A673 (cell line): ENCODE measurements around the gene NUP210L. TPM values are rescaled to one million over a fixed set of nuclear protein-coding genes. Genes with fewer than 3 reads are reported as not detected.
"Not testable (repeated sequence)": the region's sequence is repeated elsewhere in the genome, so short reads cannot be mapped to it uniquely, and the experiment has no call there.

ENCODE experiments used
- BruUV-seq: library from RNA; stranded (reverse); fragments of 400-500 nt; replicated peaks from 2 replicates; lab custom pipeline; 2021; lab: Mats Ljungman, UMichigan
- CTCF ChIA-PET: fragments of 300-600 bp; sonication (Branson Sonifier 250); formaldehyde crosslinking; loops from one replicate; lab custom pipeline; 2022; ENCODE audit warnings: antibody characterized with exemption; lab: Charles Lee
- POLR2A ChIA-PET: fragments of 300-600 bp; sonication (Branson Sonifier 250); formaldehyde crosslinking; loops from one replicate; lab custom pipeline; 2022; ENCODE audit warnings: antibody characterized with exemption; ENCODE audit not compliant: low non-redundant PET; lab: Charles Lee
- DNase-seq: peaks from one replicate; pipeline ENCODE4 v3.0.0-alpha.2; 2015; ENCODE audit warnings: low spot score
- H3K27ac ChIP-seq: fragments of 200-600 bp; sonication (generic); 2 replicates; pipeline ENCODE4 v1.5.1; 2016; ENCODE audit warnings: mixed run types, low read depth, mild to moderate bottlenecking, mixed read lengths, antibody characterized with exemption, low read length; ENCODE audit not compliant: poor library complexity, severe bottlenecking
- H3K27me3 ChIP-seq: fragments of 200-600 bp; sonication (generic); replicated peaks from 2 replicates; pipeline ENCODE4 v1.6.1; 2017; ENCODE audit warnings: mixed run types, low read depth, mild to moderate bottlenecking, mixed read lengths, antibody characterized with exemption, low read length; ENCODE audit not compliant: insufficient read depth, poor library complexity
- H3K36me3 ChIP-seq: fragments of 200-600 bp; sonication (generic); 2 replicates; pipeline ENCODE4 v1.6.1; 2016; ENCODE audit warnings: mixed run types, mild to moderate bottlenecking, mixed read lengths, antibody characterized with exemption, low read length; ENCODE audit not compliant: insufficient read depth, poor library complexity, severe bottlenecking
- H3K4me1 ChIP-seq: fragments of 200-600 bp; sonication (generic); 2 replicates; pipeline ENCODE4 v1.6.1; 2017; ENCODE audit warnings: mixed run types, mild to moderate bottlenecking, mixed read lengths, antibody characterized with exemption, low read length; ENCODE audit not compliant: insufficient read depth, poor library complexity, severe bottlenecking
- H3K4me3 ChIP-seq: fragments of 200-600 bp; sonication (generic); 2 replicates; pipeline ENCODE4 v1.5.1; 2016; ENCODE audit warnings: low read depth, mixed run types, mild to moderate bottlenecking, mixed read lengths, low read length; ENCODE audit not compliant: poor library complexity, severe bottlenecking
- H3K9me3 ChIP-seq: fragments of 200-600 bp; sonication (generic); 2 replicates; pipeline ENCODE4 v1.6.1; 2016; ENCODE audit warnings: mixed run types, low read depth, mild to moderate bottlenecking, mixed read lengths, antibody characterized with exemption, low read length; ENCODE audit not compliant: poor library complexity, severe bottlenecking
- EZH2 ChIP-seq: fragments of 200-600 bp; sonication (generic); IDR thresholded peaks from 2 replicates; pipeline ENCODE4 v1.6.1; 2017; ENCODE audit warnings: borderline replicate concordance, low read depth, mild to moderate bottlenecking, mixed read lengths, antibody characterized with exemption, low read length; ENCODE audit not compliant: poor library complexity, severe bottlenecking
- intact Hi-C: fragments of 100-400 bp; cut with micrococcal nuclease; formaldehyde crosslinking; loops from one replicate; pipeline ENCODE4 v1.10.0; 2022; ENCODE audit not compliant: unreplicated experiment
- total RNA-seq: library from RNA; stranded (reverse); gene quantifications from 2 replicates; pipeline ENCODE4 v1.2.3, GENCODE V29; 2021
- TF ChIP-seq, protein P1 (sequence below): fragments of 300-800, 200-600 bp; sonication (generic); conservative IDR thresholded peaks from 2 replicates; pipeline ENCODE4 v1.5.1; 2017; ENCODE audit warnings: low read depth, mild to moderate bottlenecking, antibody characterized with exemption, low read length, moderate library complexity, mixed read lengths

The NUP210L gene
- total RNA-seq, 1 experiment from 2014 or later = 0.04 TPM

DNA sequence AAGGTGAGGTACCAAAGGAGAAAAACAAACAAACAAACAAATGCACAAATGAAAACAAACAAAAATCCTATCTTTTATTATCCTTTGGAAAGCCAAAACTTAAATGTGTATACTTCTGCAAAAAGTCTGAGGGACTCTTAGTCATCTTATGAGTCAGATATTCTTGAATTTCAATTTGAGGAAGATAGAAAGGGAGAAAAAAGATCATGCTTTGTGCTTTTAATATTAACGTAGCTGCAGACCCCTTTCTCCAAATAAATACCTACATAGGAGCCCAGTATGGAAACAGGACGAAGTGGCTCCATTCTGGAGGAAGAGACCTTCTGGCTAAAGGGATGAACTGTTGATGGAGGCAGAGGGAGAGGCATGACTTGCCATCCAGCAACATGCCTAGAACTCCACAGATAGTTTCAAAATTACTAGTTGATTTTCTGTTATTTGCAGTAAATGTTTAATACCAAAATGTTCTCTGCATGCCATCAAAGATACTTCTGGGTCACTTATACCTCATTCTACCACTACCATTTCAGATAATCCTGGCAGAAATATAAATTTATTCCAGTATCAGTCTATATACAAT, 25.4 kb downstream of the NUP210L start:
- no peak overlapping the region for H3K4me3 ChIP-seq
- intact Hi-C loops = no loop called here
- BruUV-seq = no TSS peak
- DNase-seq = no peak
- H3K27ac ChIP-seq = no peak overlapping the region
- no peak for TF ChIP-seq EZH2
- TF ChIP-seq, protein P1, sequence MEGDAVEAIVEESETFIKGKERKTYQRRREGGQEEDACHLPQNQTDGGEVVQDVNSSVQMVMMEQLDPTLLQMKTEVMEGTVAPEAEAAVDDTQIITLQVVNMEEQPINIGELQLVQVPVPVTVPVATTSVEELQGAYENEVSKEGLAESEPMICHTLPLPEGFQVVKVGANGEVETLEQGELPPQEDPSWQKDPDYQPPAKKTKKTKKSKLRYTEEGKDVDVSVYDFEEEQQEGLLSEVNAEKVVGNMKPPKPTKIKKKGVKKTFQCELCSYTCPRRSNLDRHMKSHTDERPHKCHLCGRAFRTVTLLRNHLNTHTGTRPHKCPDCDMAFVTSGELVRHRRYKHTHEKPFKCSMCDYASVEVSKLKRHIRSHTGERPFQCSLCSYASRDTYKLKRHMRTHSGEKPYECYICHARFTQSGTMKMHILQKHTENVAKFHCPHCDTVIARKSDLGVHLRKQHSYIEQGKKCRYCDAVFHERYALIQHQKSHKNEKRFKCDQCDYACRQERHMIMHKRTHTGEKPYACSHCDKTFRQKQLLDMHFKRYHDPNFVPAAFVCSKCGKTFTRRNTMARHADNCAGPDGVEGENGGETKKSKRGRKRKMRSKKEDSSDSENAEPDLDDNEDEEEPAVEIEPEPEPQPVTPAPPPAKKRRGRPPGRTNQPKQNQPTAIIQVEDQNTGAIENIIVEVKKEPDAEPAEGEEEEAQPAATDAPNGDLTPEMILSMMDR = no peak
- H3K27me3 ChIP-seq = no peaks in the 10 kb centered on the region
- ChIA-PET CTCF (no interaction called here), POLR2A (no interaction called here)
- no peaks in the 10 kb centered on the region for H3K9me3 ChIP-seq
- no peaks in the 10 kb centered on the region for H3K4me1 ChIP-seq
- no peaks in the 10 kb centered on the region for H3K36me3 ChIP-seq

DNA sequence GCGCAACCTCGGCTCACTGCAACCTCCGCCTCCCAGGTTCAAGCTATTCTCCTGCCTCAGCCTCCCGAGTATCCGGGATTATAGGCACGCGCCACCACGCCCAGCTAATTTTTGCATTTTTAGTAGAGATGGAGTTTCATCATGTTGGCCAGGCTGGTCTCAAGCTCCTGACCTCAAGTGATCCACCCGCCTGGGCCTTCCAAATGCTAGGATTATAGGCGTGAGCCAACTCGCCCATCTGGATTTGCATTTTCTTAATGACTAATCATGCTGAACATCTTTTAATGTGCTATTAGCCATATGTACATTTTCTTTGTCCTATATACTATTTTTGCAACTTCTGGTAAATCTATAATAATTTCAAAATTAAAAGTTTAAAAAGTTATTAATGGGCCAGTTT, 31.7 kb downstream of the NUP210L start:
- H3K27me3 ChIP-seq, intact Hi-C loops, H3K27ac ChIP-seq, CTCF ChIA-PET, DNase-seq, H3K36me3 ChIP-seq, BruUV-seq, H3K4me1 ChIP-seq, H3K9me3 ChIP-seq, H3K4me3 ChIP-seq, POLR2A ChIA-PET: not testable (repeated sequence)

- no peaks in the 10 kb centered on the region for H3K4me1 ChIP-seq
- no peak overlapping the region for H3K27ac ChIP-seq
- TF ChIP-seq, protein P1 = no peak
- TF ChIP-seq EZH2 = no peak
- no peaks in the 10 kb centered on the region for H3K9me3 ChIP-seq
- intact Hi-C loops = no loop called here
- no peaks in the 10 kb centered on the region for H3K36me3 ChIP-seq
- H3K27me3 ChIP-seq = no peaks in the 10 kb centered on the region
- no peak overlapping the region for H3K4me3 ChIP-seq
- ChIA-PET POLR2A (no interaction called here), CTCF (no interaction called here)
- no peak for DNase-seq
- BruUV-seq = no TSS peak
These were observed 37.2 kb downstream of the NUP210L start for GRCh38 chr1:154117642-154118041.

DNA sequence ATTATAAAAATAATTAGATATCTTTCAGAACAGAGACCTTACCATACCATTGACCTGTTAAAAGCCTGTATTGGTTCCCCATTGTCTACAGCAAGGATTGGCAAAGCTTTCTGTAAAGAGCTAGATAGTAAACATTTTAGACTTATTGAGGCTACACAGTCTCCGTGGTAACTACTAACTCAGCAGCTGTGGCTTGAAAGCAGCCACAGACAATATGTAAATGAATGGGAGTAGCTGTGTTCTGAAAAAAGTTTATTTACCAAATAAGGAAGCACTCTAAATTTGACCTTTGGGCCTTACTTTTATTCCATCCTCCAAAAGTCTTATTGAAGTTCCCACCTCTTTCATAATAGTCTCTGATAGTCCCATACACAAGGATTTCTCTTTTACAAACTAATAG, 39.7 kb downstream of the NUP210L start:
- H3K27ac ChIP-seq = no peak overlapping the region
- no peaks in the 10 kb centered on the region for H3K9me3 ChIP-seq
- no peaks in the 10 kb centered on the region for H3K27me3 ChIP-seq
- H3K4me3 ChIP-seq = no peak overlapping the region
- H3K4me1 ChIP-seq = no peaks in the 10 kb centered on the region
- ChIA-PET POLR2A (no interaction called here), CTCF (no interaction called here)
- no peak for DNase-seq
- no TSS peak for BruUV-seq
- TF ChIP-seq, protein P1 = no peak
- intact Hi-C loops = no loop called here
- no peaks in the 10 kb centered on the region for H3K36me3 ChIP-seq
